HepG2 (cell line): ENCODE results near the gene ORC1. TPM values are rescaled to one million over a fixed set of nuclear protein-coding genes. Genes with fewer than 3 reads are reported as not detected.

Experiments
- CBX5 ChIP-seq: sonication (generic); formaldehyde crosslinking; IDR thresholded peaks from 2 replicates; pipeline ENCODE4 v1.4.0; 2020; ENCODE audit warnings: missing genetic modification reagents, borderline replicate concordance
- FOSL2 ChIP-seq: sonication (generic); formaldehyde crosslinking; IDR thresholded peaks from 2 replicates; pipeline ENCODE4 v1.4.0; 2020; ENCODE audit warnings: missing genetic modification reagents
- HNRNPLL ChIP-seq: fragments of 200-400 bp; formaldehyde crosslinking; IDR thresholded peaks from 2 replicates; pipeline ENCODE4 v1.6.1; 2017; ENCODE audit warnings: mild to moderate bottlenecking, low read depth, low read length; ENCODE audit not compliant: poor library complexity, severe bottlenecking
- RAD51 ChIP-seq: fragments of 450-650 bp; IDR thresholded peaks from 2 replicates; pipeline ENCODE4 v1.6.1; 2016; ENCODE audit warnings: borderline replicate concordance
- REPIN1 ChIP-seq: sonication (generic); formaldehyde crosslinking; IDR thresholded peaks from 2 replicates; pipeline ENCODE4 v1.8.0; 2022; ENCODE audit warnings: missing genetic modification reagents, low read depth, mild to moderate bottlenecking, borderline replicate concordance
- RXRA ChIP-seq: sonication (generic); formaldehyde crosslinking; IDR thresholded peaks from 2 replicates; pipeline ENCODE4 v1.5.1; 2020; ENCODE audit warnings: missing genetic modification reagents
- SNAPC2 ChIP-seq: sonication (generic); formaldehyde crosslinking; IDR thresholded peaks from 2 replicates; pipeline ENCODE4 v1.8.1; 2022; ENCODE audit warnings: mild to moderate bottlenecking, missing genetic modification reagents
- ZC3H13 ChIP-seq: sonication (generic); formaldehyde crosslinking; IDR thresholded peaks from 2 replicates; pipeline ENCODE4 v1.8.1; 2023; ENCODE audit warnings: mild to moderate bottlenecking, missing genetic modification reagents, moderate library complexity
- ZNF670 ChIP-seq: sonication (generic); formaldehyde crosslinking; IDR thresholded peaks from 2 replicates; pipeline ENCODE4 v1.8.0; 2022; ENCODE audit warnings: mild to moderate bottlenecking, missing genetic modification reagents, borderline replicate concordance
- ZSCAN12 ChIP-seq: sonication (generic); formaldehyde crosslinking; IDR thresholded peaks from 2 replicates; pipeline ENCODE4 v1.9.0; 2021; ENCODE audit warnings: mild to moderate bottlenecking, missing genetic modification reagents
- polyA plus RNA-seq, 8 experiments: library from polyadenylated mRNA; depleted of rRNA in 3 of 8; stranded (reverse) in 7 of 8; unstranded in 1 of 8; fragments of >200 nt; fragmentation: Illumina TruSeq in 4 of 8; extraction: Trizol in 4 of 8; gene quantifications; 2 replicates each; pipeline versions ENCODE4 v1.2.1 to v1.2.3, GENCODE V29; 2011 to 2016; ENCODE audit warnings: low read depth in 4 of 8, missing spikeins in 1 of 8, mixed read lengths in 1 of 8; ENCODE audit not compliant: insufficient read depth in 1 of 8
- total RNA-seq, 5 experiments: library from RNA; depleted of rRNA; stranded (reverse); fragments of >200 nt; fragmentation: Illumina TruSeq; extraction: Trizol; gene quantifications; 2 replicates each; pipeline ENCODE4 v1.2.3, GENCODE V29; 2016; ENCODE audit warnings: low read depth in 1 of 5
- TF ChIP-seq, protein P1 (sequence below): sonication (generic); formaldehyde crosslinking; IDR thresholded peaks from 2 replicates; pipeline ENCODE4 v1.5.1; 2020; ENCODE audit warnings: mild to moderate bottlenecking, missing genetic modification reagents, borderline replicate concordance
- TF ChIP-seq, protein P2 (sequence below): sonication (generic); formaldehyde crosslinking; IDR thresholded peaks from 2 replicates; pipeline ENCODE4 v1.8.0; 2022; ENCODE audit warnings: missing genetic modification reagents, mild to moderate bottlenecking, inconsistent platforms, borderline replicate concordance
- TF ChIP-seq, protein P3 (sequence below): sonication (generic); formaldehyde crosslinking; IDR thresholded peaks from 2 replicates; pipeline ENCODE4 v1.5.0; 2020; ENCODE audit warnings: mild to moderate bottlenecking, missing genetic modification reagents
- TF ChIP-seq, protein P4 (sequence below): sonication (generic); formaldehyde crosslinking; IDR thresholded peaks from 2 replicates; pipeline ENCODE4 v1.4.0; 2020; ENCODE audit warnings: missing genetic modification reagents

Gene ORC1
- total and polyA plus RNA-seq, 2 of the 13 experiments (the other 11 are each of a cell fraction or from before 2014, with no cell fraction given) = 7.0 to 23.5 TPM

DNA sequence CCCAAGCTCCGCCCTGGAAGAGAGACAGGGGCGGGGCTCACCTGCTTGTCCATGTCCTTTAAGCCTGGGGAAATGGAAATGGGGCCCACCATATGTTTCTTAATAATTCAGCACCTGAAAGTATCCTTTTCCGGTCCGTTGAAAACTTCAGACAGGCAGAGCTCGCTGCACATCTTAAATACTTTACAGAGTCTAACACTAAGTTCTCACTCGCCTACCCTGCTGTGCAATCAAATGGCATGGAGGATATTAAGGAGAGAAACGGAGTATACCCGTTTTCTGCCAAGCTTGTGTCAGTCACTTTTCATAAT, 37.8 kb downstream of the ORC1 start (continued):
- no peak for TF ChIP-seq CBX5 (CRISPR knock-in tag)
- 0 out of 2 replicates have a peak, but pooled peaks have one; percentile 11 for TF ChIP-seq ZSCAN12 (CRISPR knock-in tag)
- TF ChIP-seq, protein P1, sequence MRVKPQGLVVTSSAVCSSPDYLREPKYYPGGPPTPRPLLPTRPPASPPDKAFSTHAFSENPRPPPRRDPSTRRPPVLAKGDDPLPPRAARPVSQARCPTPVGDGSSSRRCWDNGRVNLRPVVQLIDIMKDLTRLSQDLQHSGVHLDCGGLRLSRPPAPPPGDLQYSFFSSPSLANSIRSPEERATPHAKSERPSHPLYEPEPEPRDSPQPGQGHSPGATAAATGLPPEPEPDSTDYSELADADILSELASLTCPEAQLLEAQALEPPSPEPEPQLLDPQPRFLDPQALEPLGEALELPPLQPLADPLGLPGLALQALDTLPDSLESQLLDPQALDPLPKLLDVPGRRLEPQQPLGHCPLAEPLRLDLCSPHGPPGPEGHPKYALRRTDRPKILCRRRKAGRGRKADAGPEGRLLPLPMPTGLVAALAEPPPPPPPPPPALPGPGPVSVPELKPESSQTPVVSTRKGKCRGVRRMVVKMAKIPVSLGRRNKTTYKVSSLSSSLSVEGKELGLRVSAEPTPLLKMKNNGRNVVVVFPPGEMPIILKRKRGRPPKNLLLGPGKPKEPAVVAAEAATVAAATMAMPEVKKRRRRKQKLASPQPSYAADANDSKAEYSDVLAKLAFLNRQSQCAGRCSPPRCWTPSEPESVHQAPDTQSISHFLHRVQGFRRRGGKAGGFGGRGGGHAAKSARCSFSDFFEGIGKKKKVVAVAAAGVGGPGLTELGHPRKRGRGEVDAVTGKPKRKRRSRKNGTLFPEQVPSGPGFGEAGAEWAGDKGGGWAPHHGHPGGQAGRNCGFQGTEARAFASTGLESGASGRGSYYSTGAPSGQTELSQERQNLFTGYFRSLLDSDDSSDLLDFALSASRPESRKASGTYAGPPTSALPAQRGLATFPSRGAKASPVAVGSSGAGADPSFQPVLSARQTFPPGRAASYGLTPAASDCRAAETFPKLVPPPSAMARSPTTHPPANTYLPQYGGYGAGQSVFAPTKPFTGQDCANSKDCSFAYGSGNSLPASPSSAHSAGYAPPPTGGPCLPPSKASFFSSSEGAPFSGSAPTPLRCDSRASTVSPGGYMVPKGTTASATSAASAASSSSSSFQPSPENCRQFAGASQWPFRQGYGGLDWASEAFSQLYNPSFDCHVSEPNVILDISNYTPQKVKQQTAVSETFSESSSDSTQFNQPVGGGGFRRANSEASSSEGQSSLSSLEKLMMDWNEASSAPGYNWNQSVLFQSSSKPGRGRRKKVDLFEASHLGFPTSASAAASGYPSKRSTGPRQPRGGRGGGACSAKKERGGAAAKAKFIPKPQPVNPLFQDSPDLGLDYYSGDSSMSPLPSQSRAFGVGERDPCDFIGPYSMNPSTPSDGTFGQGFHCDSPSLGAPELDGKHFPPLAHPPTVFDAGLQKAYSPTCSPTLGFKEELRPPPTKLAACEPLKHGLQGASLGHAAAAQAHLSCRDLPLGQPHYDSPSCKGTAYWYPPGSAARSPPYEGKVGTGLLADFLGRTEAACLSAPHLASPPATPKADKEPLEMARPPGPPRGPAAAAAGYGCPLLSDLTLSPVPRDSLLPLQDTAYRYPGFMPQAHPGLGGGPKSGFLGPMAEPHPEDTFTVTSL (CRISPR knock-in tag) = no peak
- 0 out of 2 replicates have a peak, but pooled peaks have one; percentile 21 for TF ChIP-seq ZNF670 (CRISPR knock-in tag)
- TF ChIP-seq RAD51 = no peak
- TF ChIP-seq, protein P2, sequence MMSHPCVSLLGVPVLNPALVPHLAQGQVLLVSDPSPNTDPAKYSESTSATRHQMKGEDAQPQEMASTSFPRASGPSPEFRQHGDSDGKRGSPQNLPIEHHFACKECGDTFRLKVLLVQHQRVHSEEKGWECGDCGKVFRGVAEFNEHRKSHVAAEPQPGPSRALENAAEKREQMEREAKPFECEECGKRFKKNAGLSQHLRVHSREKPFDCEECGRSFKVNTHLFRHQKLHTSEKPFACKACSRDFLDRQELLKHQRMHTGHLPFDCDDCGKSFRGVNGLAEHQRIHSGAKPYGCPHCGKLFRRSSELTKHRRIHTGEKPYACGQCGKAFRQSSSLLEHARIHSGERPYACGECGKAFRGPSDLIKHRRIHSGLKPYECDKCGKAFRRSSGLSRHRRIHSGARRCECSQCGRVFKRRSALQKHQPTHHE (CRISPR knock-in tag) = no peak
- 0 out of 2 replicates have a peak, but pooled peaks have one; percentile 25 for TF ChIP-seq SNAPC2 (CRISPR knock-in tag)
- TF ChIP-seq FOSL2 (CRISPR knock-in tag) = no peak
- no peak for TF ChIP-seq ZC3H13
- TF ChIP-seq, protein P3, sequence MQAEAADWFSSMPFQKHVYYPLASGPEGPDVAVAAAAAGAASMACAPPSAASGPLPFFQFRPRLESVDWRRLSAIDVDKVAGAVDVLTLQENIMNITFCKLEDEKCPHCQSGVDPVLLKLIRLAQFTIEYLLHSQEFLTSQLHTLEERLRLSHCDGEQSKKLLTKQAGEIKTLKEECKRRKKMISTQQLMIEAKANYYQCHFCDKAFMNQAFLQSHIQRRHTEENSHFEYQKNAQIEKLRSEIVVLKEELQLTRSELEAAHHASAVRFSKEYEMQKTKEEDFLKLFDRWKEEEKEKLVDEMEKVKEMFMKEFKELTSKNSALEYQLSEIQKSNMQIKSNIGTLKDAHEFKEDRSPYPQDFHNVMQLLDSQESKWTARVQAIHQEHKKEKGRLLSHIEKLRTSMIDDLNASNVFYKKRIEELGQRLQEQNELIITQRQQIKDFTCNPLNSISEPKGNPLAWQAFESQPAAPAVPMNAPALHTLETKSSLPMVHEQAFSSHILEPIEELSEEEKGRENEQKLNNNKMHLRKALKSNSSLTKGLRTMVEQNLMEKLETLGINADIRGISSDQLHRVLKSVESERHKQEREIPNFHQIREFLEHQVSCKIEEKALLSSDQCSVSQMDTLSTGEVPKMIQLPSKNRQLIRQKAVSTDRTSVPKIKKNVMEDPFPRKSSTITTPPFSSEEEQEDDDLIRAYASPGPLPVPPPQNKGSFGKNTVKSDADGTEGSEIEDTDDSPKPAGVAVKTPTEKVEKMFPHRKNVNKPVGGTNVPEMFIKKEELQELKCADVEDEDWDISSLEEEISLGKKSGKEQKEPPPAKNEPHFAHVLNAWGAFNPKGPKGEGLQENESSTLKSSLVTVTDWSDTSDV (CRISPR knock-in tag) = no peak
- TF ChIP-seq, protein P4, sequence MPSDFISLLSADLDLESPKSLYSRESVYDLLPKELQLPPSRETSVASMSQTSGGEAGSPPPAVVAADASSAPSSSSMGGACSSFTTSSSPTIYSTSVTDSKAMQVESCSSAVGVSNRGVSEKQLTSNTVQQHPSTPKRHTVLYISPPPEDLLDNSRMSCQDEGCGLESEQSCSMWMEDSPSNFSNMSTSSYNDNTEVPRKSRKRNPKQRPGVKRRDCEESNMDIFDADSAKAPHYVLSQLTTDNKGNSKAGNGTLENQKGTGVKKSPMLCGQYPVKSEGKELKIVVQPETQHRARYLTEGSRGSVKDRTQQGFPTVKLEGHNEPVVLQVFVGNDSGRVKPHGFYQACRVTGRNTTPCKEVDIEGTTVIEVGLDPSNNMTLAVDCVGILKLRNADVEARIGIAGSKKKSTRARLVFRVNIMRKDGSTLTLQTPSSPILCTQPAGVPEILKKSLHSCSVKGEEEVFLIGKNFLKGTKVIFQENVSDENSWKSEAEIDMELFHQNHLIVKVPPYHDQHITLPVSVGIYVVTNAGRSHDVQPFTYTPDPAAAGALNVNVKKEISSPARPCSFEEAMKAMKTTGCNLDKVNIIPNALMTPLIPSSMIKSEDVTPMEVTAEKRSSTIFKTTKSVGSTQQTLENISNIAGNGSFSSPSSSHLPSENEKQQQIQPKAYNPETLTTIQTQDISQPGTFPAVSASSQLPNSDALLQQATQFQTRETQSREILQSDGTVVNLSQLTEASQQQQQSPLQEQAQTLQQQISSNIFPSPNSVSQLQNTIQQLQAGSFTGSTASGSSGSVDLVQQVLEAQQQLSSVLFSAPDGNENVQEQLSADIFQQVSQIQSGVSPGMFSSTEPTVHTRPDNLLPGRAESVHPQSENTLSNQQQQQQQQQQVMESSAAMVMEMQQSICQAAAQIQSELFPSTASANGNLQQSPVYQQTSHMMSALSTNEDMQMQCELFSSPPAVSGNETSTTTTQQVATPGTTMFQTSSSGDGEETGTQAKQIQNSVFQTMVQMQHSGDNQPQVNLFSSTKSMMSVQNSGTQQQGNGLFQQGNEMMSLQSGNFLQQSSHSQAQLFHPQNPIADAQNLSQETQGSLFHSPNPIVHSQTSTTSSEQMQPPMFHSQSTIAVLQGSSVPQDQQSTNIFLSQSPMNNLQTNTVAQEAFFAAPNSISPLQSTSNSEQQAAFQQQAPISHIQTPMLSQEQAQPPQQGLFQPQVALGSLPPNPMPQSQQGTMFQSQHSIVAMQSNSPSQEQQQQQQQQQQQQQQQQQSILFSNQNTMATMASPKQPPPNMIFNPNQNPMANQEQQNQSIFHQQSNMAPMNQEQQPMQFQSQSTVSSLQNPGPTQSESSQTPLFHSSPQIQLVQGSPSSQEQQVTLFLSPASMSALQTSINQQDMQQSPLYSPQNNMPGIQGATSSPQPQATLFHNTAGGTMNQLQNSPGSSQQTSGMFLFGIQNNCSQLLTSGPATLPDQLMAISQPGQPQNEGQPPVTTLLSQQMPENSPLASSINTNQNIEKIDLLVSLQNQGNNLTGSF (CRISPR knock-in tag) = no peak
- TF ChIP-seq REPIN1 (CRISPR knock-in tag) = 0 out of 2 replicates have a peak, but pooled peaks have one; percentile 28
- peak; percentile 24 for TF ChIP-seq HNRNPLL
- TF ChIP-seq RXRA (CRISPR knock-in tag) = no peak
